Chondrocyte (in vitro differentiated cells): ENCODE results near the gene ENTPD2. TPM values are rescaled to one million over a fixed set of nuclear protein-coding genes. Genes with fewer than 3 reads are reported as not detected.

Experiments used
- DNase-seq: peaks from one replicate; pipeline ENCODE4 v3.0.0; 2021; ENCODE audit warnings: mixed read lengths, low spot score
- H3K27ac Mint-ChIP-seq: one replicate; pipeline ENCODE4 v1.8.0; 2021; ENCODE audit warnings: mild to moderate bottlenecking, moderate library complexity, mixed read lengths; ENCODE audit not compliant: unreplicated experiment
- H3K27me3 Mint-ChIP-seq: 2 replicates; pipeline ENCODE4 v1.8.0; 2021; ENCODE audit warnings: low read depth, mixed read lengths
- H3K36me3 Mint-ChIP-seq: 2 replicates; pipeline ENCODE4 v1.8.0; 2021; ENCODE audit warnings: low read depth, mixed read lengths
- H3K4me1 Mint-ChIP-seq: 2 replicates; pipeline ENCODE4 v1.8.0; 2021; ENCODE audit warnings: low read depth, mild to moderate bottlenecking, mixed read lengths
- H3K4me3 Mint-ChIP-seq: one replicate; pipeline ENCODE4 v1.8.0; 2021; ENCODE audit warnings: mild to moderate bottlenecking, moderate library complexity, mixed read lengths; ENCODE audit not compliant: unreplicated experiment
- H3K9me3 Mint-ChIP-seq: 2 replicates; pipeline ENCODE4 v1.8.0; 2021; ENCODE audit warnings: low read depth, mixed read lengths
- total RNA-seq: library from RNA; stranded (reverse); gene quantifications from 3 replicates; pipeline ENCODE4 v1.2.1, GENCODE V29; 2021
- TF ChIP-seq, protein P1 (sequence below): fragments of 200-600 bp; sonication (generic); IDR thresholded peaks from 2 replicates; pipeline ENCODE4 v1.5.0; 2021; ENCODE audit warnings: antibody characterized with exemption, mild to moderate bottlenecking, moderate library complexity

The ENTPD2 gene
- total RNA-seq, 1 donor from 2014 or later, result 0.15 TPM

DNA sequence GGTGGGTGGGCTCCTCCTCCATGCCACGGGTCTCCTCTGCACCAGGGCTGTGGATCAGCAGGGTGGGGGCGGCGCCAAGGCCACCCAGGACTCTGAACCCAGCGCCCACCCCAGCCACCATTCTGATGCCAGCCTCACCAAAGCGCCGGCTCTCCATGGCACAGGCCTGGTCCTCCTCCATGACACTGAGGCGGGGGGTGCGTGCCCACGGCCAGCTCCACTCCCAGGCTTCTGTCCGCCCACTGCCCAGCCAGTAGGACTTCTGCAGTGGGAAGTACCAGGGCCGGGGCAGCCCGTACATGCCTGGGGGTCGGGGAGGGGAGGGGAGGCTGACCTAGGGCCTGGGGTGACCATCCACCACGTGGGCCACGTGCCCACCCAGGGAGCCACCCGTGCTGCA, 37.4 kb downstream of the ENTPD2 start:
- Mint-ChIP-seq H3K9me3 (no peaks in the 10 kb centered on the region), H3K36me3 (peaks cover 14% of the 10 kb centered on the region)

DNA sequence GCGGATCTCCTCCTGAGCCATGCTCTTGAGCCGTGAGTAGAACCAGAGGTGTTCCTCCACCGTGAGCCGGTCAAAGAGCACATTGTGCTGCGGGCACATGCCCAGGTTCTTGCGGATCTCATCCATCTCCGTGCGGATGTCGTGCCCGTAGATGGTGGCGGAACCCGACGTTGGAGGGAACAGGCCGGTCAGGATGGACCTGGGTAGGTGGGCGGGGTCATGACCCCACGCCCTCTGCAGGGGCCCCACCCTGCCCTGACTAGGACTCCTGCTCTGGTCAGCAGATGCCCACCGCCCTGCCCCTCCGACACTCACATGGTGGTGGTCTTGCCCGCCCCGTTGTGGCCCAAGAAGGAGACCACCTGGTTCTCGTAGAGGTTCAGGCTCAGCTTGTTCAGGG, 37.9 kb downstream of the ENTPD2 start:
- no peak overlapping the region for H3K27ac Mint-ChIP-seq

More for the DNA sequence above, 37.4 kb downstream of the ENTPD2 start:
- no peak for DNase-seq
- TF ChIP-seq, protein P1, sequence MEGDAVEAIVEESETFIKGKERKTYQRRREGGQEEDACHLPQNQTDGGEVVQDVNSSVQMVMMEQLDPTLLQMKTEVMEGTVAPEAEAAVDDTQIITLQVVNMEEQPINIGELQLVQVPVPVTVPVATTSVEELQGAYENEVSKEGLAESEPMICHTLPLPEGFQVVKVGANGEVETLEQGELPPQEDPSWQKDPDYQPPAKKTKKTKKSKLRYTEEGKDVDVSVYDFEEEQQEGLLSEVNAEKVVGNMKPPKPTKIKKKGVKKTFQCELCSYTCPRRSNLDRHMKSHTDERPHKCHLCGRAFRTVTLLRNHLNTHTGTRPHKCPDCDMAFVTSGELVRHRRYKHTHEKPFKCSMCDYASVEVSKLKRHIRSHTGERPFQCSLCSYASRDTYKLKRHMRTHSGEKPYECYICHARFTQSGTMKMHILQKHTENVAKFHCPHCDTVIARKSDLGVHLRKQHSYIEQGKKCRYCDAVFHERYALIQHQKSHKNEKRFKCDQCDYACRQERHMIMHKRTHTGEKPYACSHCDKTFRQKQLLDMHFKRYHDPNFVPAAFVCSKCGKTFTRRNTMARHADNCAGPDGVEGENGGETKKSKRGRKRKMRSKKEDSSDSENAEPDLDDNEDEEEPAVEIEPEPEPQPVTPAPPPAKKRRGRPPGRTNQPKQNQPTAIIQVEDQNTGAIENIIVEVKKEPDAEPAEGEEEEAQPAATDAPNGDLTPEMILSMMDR, result no peak
- no peaks in the 10 kb centered on the region for H3K4me1 Mint-ChIP-seq
- no peak overlapping the region for H3K27ac Mint-ChIP-seq
- no peaks in the 10 kb centered on the region for H3K27me3 Mint-ChIP-seq
- H3K4me3 Mint-ChIP-seq, result no peak overlapping the region

DNA sequence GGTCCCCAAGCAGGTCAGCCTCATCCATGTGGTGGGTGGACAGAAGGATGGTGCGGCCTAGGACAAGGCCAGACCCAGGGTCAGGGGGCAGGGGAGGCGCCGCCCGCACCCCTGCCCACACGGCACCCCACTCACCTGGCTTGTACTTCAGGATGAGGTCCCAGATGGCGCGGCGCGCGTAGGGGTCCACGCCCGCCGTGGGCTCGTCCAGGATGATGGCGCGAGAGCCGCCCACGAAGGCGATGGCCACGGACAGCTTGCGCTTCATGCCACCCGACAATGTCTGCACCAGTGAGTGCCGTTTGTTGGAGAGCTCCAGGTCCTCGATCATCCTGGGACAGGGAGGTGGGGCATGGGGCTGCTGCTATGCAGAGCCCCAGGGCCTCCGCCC, 38.3 kb downstream of the ENTPD2 start:
- no peak overlapping the region for H3K27ac Mint-ChIP-seq
- H3K4me3 Mint-ChIP-seq, result no peak overlapping the region
- DNase-seq, result no peak
- no peaks in the 10 kb centered on the region for H3K4me1 Mint-ChIP-seq
- H3K36me3 Mint-ChIP-seq, result peaks cover 15% of the 10 kb centered on the region
- TF ChIP-seq, protein P1, result no peak
- no peaks in the 10 kb centered on the region for H3K27me3 Mint-ChIP-seq
- H3K9me3 Mint-ChIP-seq, result no peaks in the 10 kb centered on the region

More for the DNA sequence above, 37.9 kb downstream of the ENTPD2 start:
- H3K4me3 Mint-ChIP-seq, result no peak overlapping the region
- TF ChIP-seq, protein P1, result no peak
- no peaks in the 10 kb centered on the region for H3K9me3 Mint-ChIP-seq
- no peak for DNase-seq
- peaks cover 15% of the 10 kb centered on the region for H3K36me3 Mint-ChIP-seq
- H3K27me3 Mint-ChIP-seq, result no peaks in the 10 kb centered on the region
- no peaks in the 10 kb centered on the region for H3K4me1 Mint-ChIP-seq

DNA sequence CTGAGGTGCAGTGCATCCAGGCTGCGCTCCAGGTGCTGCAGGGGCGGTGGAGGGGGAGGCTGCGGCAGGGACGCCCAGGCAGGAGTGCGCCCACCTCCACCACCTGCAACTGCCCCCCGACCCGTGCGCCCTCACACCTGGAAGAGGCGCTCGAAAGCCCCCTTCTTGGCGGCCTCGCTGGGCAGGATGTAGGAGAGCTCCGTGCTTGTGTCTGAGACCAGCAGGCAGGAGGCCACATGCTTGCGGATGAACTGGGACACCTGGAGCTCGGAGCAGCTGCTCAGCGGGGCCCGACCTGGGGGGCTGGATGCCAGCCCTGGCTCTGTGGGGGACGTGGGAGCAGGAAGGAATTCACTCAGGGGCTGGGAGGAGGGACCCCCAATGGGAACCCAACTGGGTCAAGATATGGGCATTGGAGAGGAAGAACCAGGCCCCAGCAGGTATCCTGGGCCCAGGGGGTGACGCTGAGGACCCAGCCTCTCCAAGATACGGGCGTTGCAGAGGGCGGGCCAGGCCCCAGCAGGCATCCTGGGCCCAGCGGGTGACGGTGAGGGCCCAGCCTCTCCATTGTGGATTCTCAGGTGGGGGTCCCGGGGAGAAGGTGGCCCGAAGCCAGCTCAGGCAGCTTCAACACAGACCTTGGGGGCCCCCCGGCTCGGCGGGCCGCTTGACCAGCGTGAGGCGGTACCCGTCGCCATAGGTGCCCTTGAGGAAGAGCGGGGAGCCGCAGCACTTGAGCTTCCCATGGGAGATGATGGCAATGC, 38.9 kb downstream of the ENTPD2 start:
- H3K4me1 Mint-ChIP-seq, result no peaks in the 10 kb centered on the region
- H3K36me3 Mint-ChIP-seq, result peaks cover 15% of the 10 kb centered on the region
- H3K27ac Mint-ChIP-seq, result no peak overlapping the region
- H3K9me3 Mint-ChIP-seq, result no peaks in the 10 kb centered on the region
- no peak for DNase-seq
- no peak overlapping the region for H3K4me3 Mint-ChIP-seq
- H3K27me3 Mint-ChIP-seq, result no peaks in the 10 kb centered on the region
- TF ChIP-seq, protein P1, result no peak

DNA sequence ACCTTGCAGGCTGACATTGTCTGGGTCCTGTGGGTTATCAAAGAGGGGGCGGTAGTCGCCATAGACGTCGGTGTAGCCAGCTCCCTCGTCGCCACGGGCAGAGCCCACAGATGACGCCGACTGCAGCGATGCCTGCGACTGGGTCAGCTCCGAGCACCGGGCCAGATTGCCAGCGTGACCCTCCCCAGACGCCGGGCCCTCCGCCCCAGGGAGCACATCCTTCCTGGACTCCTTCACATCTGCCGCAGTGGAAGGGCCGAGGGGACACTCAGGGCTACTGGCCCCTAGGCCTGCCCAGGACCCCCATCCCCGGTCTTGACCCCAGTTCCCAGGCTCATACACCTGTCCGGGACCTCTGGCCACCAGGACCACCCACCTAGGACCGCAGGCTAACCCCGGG, 39.7 kb downstream of the ENTPD2 start:
- Mint-ChIP-seq H3K4me1 (no peaks in the 10 kb centered on the region), H3K4me3 (no peak overlapping the region), H3K27ac (no peak overlapping the region), H3K27me3 (no peaks in the 10 kb centered on the region), H3K36me3 (peaks cover 12% of the 10 kb centered on the region), H3K9me3 (no peaks in the 10 kb centered on the region)
- TF ChIP-seq, protein P1, result no peak
- no peak for DNase-seq
